ENCODE data around the gene PDPR.
"Not testable (repeated sequence)": the region's sequence is repeated elsewhere in the genome, so short reads cannot be mapped to it uniquely, and the experiment has no call there.

DNA sequence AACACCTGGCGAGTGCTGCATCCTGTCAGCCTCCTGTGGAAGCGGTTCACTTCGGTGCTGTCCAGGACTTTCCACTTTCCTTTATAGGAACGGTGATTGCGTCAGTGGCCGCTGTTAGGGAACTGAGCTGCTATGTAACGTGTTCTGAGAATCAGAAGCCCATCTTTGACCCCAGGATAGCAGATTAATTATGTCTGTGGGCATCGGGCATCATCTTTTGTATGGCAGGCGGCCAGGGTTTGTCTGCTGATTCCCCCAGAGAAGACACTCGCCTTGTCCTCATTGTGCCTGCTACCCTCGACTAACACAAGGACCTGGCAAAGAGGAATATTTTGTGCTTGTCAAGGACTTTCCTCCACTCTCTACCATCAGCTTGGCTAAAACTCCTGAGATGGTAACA, 33.7 kb downstream of the PDPR start:
- TF ChIP-seq, protein P1, sequence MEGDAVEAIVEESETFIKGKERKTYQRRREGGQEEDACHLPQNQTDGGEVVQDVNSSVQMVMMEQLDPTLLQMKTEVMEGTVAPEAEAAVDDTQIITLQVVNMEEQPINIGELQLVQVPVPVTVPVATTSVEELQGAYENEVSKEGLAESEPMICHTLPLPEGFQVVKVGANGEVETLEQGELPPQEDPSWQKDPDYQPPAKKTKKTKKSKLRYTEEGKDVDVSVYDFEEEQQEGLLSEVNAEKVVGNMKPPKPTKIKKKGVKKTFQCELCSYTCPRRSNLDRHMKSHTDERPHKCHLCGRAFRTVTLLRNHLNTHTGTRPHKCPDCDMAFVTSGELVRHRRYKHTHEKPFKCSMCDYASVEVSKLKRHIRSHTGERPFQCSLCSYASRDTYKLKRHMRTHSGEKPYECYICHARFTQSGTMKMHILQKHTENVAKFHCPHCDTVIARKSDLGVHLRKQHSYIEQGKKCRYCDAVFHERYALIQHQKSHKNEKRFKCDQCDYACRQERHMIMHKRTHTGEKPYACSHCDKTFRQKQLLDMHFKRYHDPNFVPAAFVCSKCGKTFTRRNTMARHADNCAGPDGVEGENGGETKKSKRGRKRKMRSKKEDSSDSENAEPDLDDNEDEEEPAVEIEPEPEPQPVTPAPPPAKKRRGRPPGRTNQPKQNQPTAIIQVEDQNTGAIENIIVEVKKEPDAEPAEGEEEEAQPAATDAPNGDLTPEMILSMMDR (IDR thresholded peaks at IDR 0.05): not testable (repeated sequence)
- not testable (repeated sequence) for TF ChIP-seq POLR2A (IDR thresholded peaks at IDR 0.05)
